ENCODE measurements around the gene FMO1. TPM values are rescaled to one million over a fixed set of nuclear protein-coding genes. Genes with fewer than 3 reads are reported as not detected.

FMO1 gene
- total and polyA plus RNA-seq, 2 of the 8 experiments (the other 6 are each of a cell fraction or from before 2014, with no cell fraction given) = 0.11 TPM; not detected in 1

GRCh38 chr1:171267391-171267790 is 19.1 kb downstream of the FMO1 start:
- Histone ChIP-seq H3K9ac (replicated peaks in 1 of 4; ENCODE audit: extremely low read depth in 1 of 4, low read depth in 3 of 4, low read length in 3 of 4) (no peak overlapping the region), H4K8ac (ENCODE audit: extremely low read depth, insufficient read depth, low read length) (no peak overlapping the region), H3K27ac (ENCODE audit: low read depth, low read length) (no peak overlapping the region), H3K4me2 (ENCODE audit: insufficient read depth in 1 of 2, low read depth in 2 of 2, low read length in 2 of 2) (no peak overlapping the region), H3K56ac (replicated peaks; ENCODE audit: insufficient read length, low read depth, low read length) (no peak overlapping the region), H2BK20ac (ENCODE audit: low read length) (no peak overlapping the region), H2BK15ac (ENCODE audit: low read length) (no peak overlapping the region), H3K4me1 (replicated peaks in 1 of 4; ENCODE audit: control insufficient read depth in 3 of 4, insufficient read depth in 4 of 4, low read length in 3 of 4) (no peaks in the 10 kb centered on the region), H3K79me2 (ENCODE audit: control insufficient read depth in 1 of 2, insufficient read depth in 2 of 2, low read length in 2 of 2) (no peaks in the 10 kb centered on the region), H4K5ac (ENCODE audit: insufficient read length, low read depth, low read length) (no peak overlapping the region), H3K14ac (ENCODE audit: insufficient read length) (no peak overlapping the region), H3K27me3 (replicated peaks in 1 of 4; ENCODE audit: control insufficient read depth in 3 of 4, extremely low read depth in 1 of 4, insufficient read depth in 3 of 4, low read length in 3 of 4) (no peaks in the 10 kb centered on the region), H3K23ac (ENCODE audit: insufficient read length) (no peak overlapping the region), H3K18ac (ENCODE audit: extremely low read depth, low read length) (no peak overlapping the region), H2AFZ (ENCODE audit: low read length) (no peak overlapping the region), H3K79me1 (ENCODE audit: low read depth, low read length) (no peaks in the 10 kb centered on the region), H3K4me3 (ENCODE audit: extremely low read depth in 1 of 4, insufficient read depth in 2 of 4, low read depth in 3 of 4, low read length in 4 of 4) (no peak overlapping the region), H2AK5ac (ENCODE audit: low read depth, low read length) (no peak overlapping the region), H2BK120ac (replicated peaks; ENCODE audit: low read depth, low read length) (no peak overlapping the region), H4K20me1 (replicated peaks in 1 of 2; ENCODE audit: control insufficient read depth in 1 of 2, insufficient read depth in 2 of 2, low read length in 2 of 2) (no peaks in the 10 kb centered on the region), H3K4ac (replicated peaks; ENCODE audit: insufficient read length, low read depth, low read length) (no peak overlapping the region), H3K23me2 (ENCODE audit: low read depth, low read length) (no peaks in the 10 kb centered on the region), H4K91ac (replicated peaks; ENCODE audit: insufficient read length, low read length) (no peak overlapping the region), H2BK12ac (ENCODE audit: low read depth, low read length) (no peak overlapping the region), H3K36me3 (ENCODE audit: control insufficient read depth in 2 of 4, insufficient read depth in 4 of 4, low read length in 3 of 4) (no peaks in the 10 kb centered on the region), H2BK5ac (ENCODE audit: low read depth, low read length) (no peak overlapping the region), H3K9me3 (ENCODE audit: insufficient read depth in 2 of 2, low read depth in 1 of 2, low read length in 1 of 2) (peaks cover 0 to 3% of the 10 kb centered on the region in 2 experiments; a peak in 1 of 4 replicates)
- DNase-seq (ENCODE audit: low read depth in 1 of 2, low spot score in 2 of 2) = no peak
- ChIA-PET POLR2A (ENCODE audit: partially characterized antibody) (no interaction called here), CTCF (ENCODE audit: partially characterized antibody) (interaction anchor here (1.0 to 2.9 kb wide), 4 partner anchors 16 to 29 kb away, joined by 3 to 11 read pairs (median 4); partner anchors contain the start of gene FMO1)
- 89% methylated on average over 1 of the region's 1 CpG; no CpG with 5 or more reads in 1 of the 2 experiments for WGBS, 2 experiments (ENCODE audit: extremely low coverage in 1 of 2, insufficient coverage in 1 of 2, insufficient read length in 1 of 2, insufficient replicate concordance in 2 of 2, low coverage in 1 of 2, low lambda C conversion rate in 2 of 2, missing lambda C conversion rate in 1 of 2)
- FAIRE-seq = peak; percentile 7
- no peak for TF ChIP-seq RNF2 (IDR thresholded peaks at IDR 0.05; ENCODE audit: borderline replicate concordance, low read depth, low read length, missing control alignments, poor library complexity, severe bottlenecking)
- no peak for TF ChIP-seq KDM5A (IDR thresholded peaks at IDR 0.05; ENCODE audit: low read length)
- no peak for TF ChIP-seq SP1 (IDR thresholded peaks at IDR 0.05; ENCODE audit: low read depth, low read length)
- TF ChIP-seq, protein P1, sequence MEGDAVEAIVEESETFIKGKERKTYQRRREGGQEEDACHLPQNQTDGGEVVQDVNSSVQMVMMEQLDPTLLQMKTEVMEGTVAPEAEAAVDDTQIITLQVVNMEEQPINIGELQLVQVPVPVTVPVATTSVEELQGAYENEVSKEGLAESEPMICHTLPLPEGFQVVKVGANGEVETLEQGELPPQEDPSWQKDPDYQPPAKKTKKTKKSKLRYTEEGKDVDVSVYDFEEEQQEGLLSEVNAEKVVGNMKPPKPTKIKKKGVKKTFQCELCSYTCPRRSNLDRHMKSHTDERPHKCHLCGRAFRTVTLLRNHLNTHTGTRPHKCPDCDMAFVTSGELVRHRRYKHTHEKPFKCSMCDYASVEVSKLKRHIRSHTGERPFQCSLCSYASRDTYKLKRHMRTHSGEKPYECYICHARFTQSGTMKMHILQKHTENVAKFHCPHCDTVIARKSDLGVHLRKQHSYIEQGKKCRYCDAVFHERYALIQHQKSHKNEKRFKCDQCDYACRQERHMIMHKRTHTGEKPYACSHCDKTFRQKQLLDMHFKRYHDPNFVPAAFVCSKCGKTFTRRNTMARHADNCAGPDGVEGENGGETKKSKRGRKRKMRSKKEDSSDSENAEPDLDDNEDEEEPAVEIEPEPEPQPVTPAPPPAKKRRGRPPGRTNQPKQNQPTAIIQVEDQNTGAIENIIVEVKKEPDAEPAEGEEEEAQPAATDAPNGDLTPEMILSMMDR (IDR thresholded peaks at IDR 0.05; ENCODE audit: control extremely low read depth in 1 of 3, insufficient read depth in 1 of 3, low read depth in 1 of 3, low read length in 3 of 3) = no peak
- no peak for TF ChIP-seq MAFK (IDR thresholded peaks at IDR 0.05; ENCODE audit: low read depth, low read length)
- TF ChIP-seq KDM1A (IDR thresholded peaks at IDR 0.05; ENCODE audit: borderline replicate concordance, low read length) = no peak
- TF ChIP-seq ZNF274 (IDR thresholded peaks at IDR 0.05; ENCODE audit: borderline replicate concordance, extremely low read depth, low read length) = no peak
- TF ChIP-seq GTF2F1 (IDR thresholded peaks at IDR 0.05; ENCODE audit: borderline replicate concordance, low read depth, low read length) = no peak
- no peak for TF ChIP-seq BRCA1 (IDR thresholded peaks at IDR 0.05; ENCODE audit: low read depth, low read length)
- no peak for TF ChIP-seq SUZ12 (IDR thresholded peaks at IDR 0.05; ENCODE audit: low read length)
- TF ChIP-seq RAD21 (IDR thresholded peaks at IDR 0.05 in 1 of 2, conservative IDR thresholded peaks at IDR 0.05 in 1 of 2; ENCODE audit: low read depth in 2 of 2, low read length in 2 of 2) = no peak

All from H1 (cell line).